ENCODE data around the gene SNX2.

- no peak for TF ChIP-seq CTCF (conservative IDR thresholded peaks at IDR 0.05)
- no peak for TF ChIP-seq ZFX (IDR thresholded peaks at IDR 0.05)
These were observed 40.4 kb downstream of the SNX2 start for GRCh38 chr5:122815218-122815767.

Measured in C4-2B (cell line).